Smooth muscle cell (in vitro differentiated cells): ENCODE results near the gene PPP2R2C. TPM values are rescaled to one million over a fixed set of nuclear protein-coding genes. Genes with fewer than 3 reads are reported as not detected.

Experiments
- DNase-seq: peaks from one replicate; lab custom pipeline; 2025; ENCODE audit not compliant: unreplicated experiment; lab: John Stamatoyannopoulos, UW
- H2AFZ ChIP-seq: fragments of 200-600 bp; sonication (generic); 2 replicates; pipeline ENCODE4 v1.6.0; 2016; ENCODE audit warnings: antibody characterized with exemption, low read depth, mild to moderate bottlenecking
- H3F3A ChIP-seq: fragments of 200-600 bp; sonication (generic); 2 replicates; pipeline ENCODE4 v1.6.0; 2017; ENCODE audit warnings: antibody characterized with exemption, low read depth
- H3K27ac ChIP-seq: fragments of 200-600 bp; sonication (generic); 2 replicates; pipeline ENCODE4 v1.5.1; 2016; ENCODE audit warnings: low read depth, mild to moderate bottlenecking
- H3K27me3 ChIP-seq: fragments of 200-600 bp; sonication (generic); 2 replicates; pipeline ENCODE4 v1.6.1; 2016; ENCODE audit warnings: low read depth, mild to moderate bottlenecking
- H3K36me3 ChIP-seq: fragments of 200-600 bp; sonication (generic); 2 replicates; pipeline ENCODE4 v1.5.1; 2016; ENCODE audit warnings: low read depth
- H3K4me1 ChIP-seq: fragments of 200-600 bp; sonication (generic); 2 replicates; pipeline ENCODE4 v1.5.1; 2016; ENCODE audit warnings: low read depth
- H3K4me2 ChIP-seq: fragments of 200-600 bp; sonication (generic); 2 replicates; pipeline ENCODE4 v1.6.0; 2016; ENCODE audit warnings: mild to moderate bottlenecking
- H3K4me3 ChIP-seq: fragments of 200-600 bp; sonication (generic); 2 replicates; pipeline ENCODE4 v1.5.1; 2016; ENCODE audit warnings: mild to moderate bottlenecking
- H3K79me2 ChIP-seq: fragments of 200-600 bp; sonication (generic); 2 replicates; pipeline ENCODE4 v1.6.0; 2016; ENCODE audit warnings: low read depth, mild to moderate bottlenecking
- H3K9ac ChIP-seq: fragments of 200-600 bp; sonication (generic); 2 replicates; pipeline ENCODE4 v1.6.0; 2016; ENCODE audit warnings: low read depth
- H3K9me3 ChIP-seq: fragments of 200-600 bp; sonication (generic); replicated peaks from 2 replicates; pipeline ENCODE4 v1.5.1; 2016; ENCODE audit warnings: low read depth
- H4K20me1 ChIP-seq: fragments of 200-600 bp; sonication (generic); 2 replicates; pipeline ENCODE4 v1.6.0; 2016; ENCODE audit warnings: low read depth
- CTCF ChIP-seq: fragments of 200-600 bp; sonication (generic); IDR thresholded peaks from 2 replicates; pipeline ENCODE4 v1.5.1; 2017; ENCODE audit warnings: borderline replicate concordance, mild to moderate bottlenecking, antibody characterized with exemption; ENCODE audit not compliant: insufficient read depth, poor library complexity, severe bottlenecking
- WGBS: methylation state at CpG from one replicate; pipeline ENCODE4 v1.1.7; 2016; ENCODE audit warnings: low lambda C conversion rate; 5-methylcytosine and 5-hydroxymethylcytosine counted together
- polyA plus RNA-seq: library from polyadenylated mRNA; unstranded; fragments of >200 nt; fragmentation: Nextera tagmentation; extraction: Ambion mirVana; gene quantifications from 2 replicates; pipeline ENCODE4 v1.2.1, GENCODE V29; 2016
- total RNA-seq: library from RNA; depleted of rRNA; stranded (reverse); fragments of >200 nt; gene quantifications from 2 replicates; pipeline ENCODE4 v1.2.3, GENCODE V29; 2014

Gene PPP2R2C
- total and polyA plus RNA-seq, 2 experiments from 2014 or later, result 0.54 to 1.8 TPM

- Histone ChIP-seq H3F3A (no peaks in the 10 kb centered on the region), H3K36me3 (no peaks in the 10 kb centered on the region), H3K9ac (no peak overlapping the region), H4K20me1 (peaks cover 6% of the 10 kb centered on the region), H3K79me2 (no peaks in the 10 kb centered on the region), H3K27me3 (no peaks in the 10 kb centered on the region), H3K4me2 (no peak overlapping the region), H3K4me3 (no peak overlapping the region), H3K9me3 (no peaks in the 10 kb centered on the region), H3K27ac (no peak overlapping the region), H2AFZ (no peak overlapping the region), H3K4me1 (no peaks in the 10 kb centered on the region)
- no peak for DNase-seq
- 97% methylated on average over 7 of the region's 11 CpGs for WGBS
- no peak for TF ChIP-seq CTCF
Measured at GRCh38 chr4:6300359-6300758, 172.1 kb downstream of the PPP2R2C start.

- DNase-seq, result no peak
- H4K20me1 ChIP-seq, result peaks cover 6% of the 10 kb centered on the region
- H3K9me3 ChIP-seq, result no peaks in the 10 kb centered on the region
- H3K4me2 ChIP-seq, result no peak overlapping the region
- no peak overlapping the region for H3K4me3 ChIP-seq
- no peaks in the 10 kb centered on the region for H3K4me1 ChIP-seq
- no peak overlapping the region for H2AFZ ChIP-seq
- no peaks in the 10 kb centered on the region for H3K79me2 ChIP-seq
- H3K27ac ChIP-seq, result no peak overlapping the region
- no peaks in the 10 kb centered on the region for H3K36me3 ChIP-seq
- WGBS, result 96% methylated on average over 8 of the region's 12 CpGs
- TF ChIP-seq CTCF, result no peak
- no peaks in the 10 kb centered on the region for H3K27me3 ChIP-seq
- H3F3A ChIP-seq, result no peaks in the 10 kb centered on the region
- no peak overlapping the region for H3K9ac ChIP-seq
Measured at GRCh38 chr4:6299875-6300274, 172.5 kb downstream of the PPP2R2C start.

GRCh38 chr4:6298852-6299251 lies 173.6 kb downstream of the PPP2R2C start:
- no peak for DNase-seq
- H3F3A ChIP-seq, result no peaks in the 10 kb centered on the region
- peaks cover 6% of the 10 kb centered on the region for H4K20me1 ChIP-seq
- H3K27ac ChIP-seq, result no peak overlapping the region
- no peak overlapping the region for H2AFZ ChIP-seq
- H3K36me3 ChIP-seq, result no peaks in the 10 kb centered on the region
- no peak for TF ChIP-seq CTCF
- 98% methylated on average over 6 of the region's 6 CpGs for WGBS
- no peaks in the 10 kb centered on the region for H3K9me3 ChIP-seq
- H3K4me1 ChIP-seq, result no peaks in the 10 kb centered on the region
- no peak overlapping the region for H3K9ac ChIP-seq
- H3K79me2 ChIP-seq, result no peaks in the 10 kb centered on the region
- no peaks in the 10 kb centered on the region for H3K27me3 ChIP-seq
- H3K4me3 ChIP-seq, result no peak overlapping the region
- H3K4me2 ChIP-seq, result no peak overlapping the region

GRCh38 chr4:6298035-6298434 lies 174.4 kb downstream of the PPP2R2C start:
- 76% methylated on average over 13 of the region's 13 CpGs for WGBS
- no peaks in the 10 kb centered on the region for H3K36me3 ChIP-seq
- peaks cover 6% of the 10 kb centered on the region for H4K20me1 ChIP-seq
- H3K9me3 ChIP-seq, result no peaks in the 10 kb centered on the region
- no peaks in the 10 kb centered on the region for H3K4me1 ChIP-seq
- DNase-seq, result no peak
- no peak overlapping the region for H3K4me3 ChIP-seq
- H3K4me2 ChIP-seq, result no peak overlapping the region
- no peaks in the 10 kb centered on the region for H3F3A ChIP-seq
- no peak overlapping the region for H3K9ac ChIP-seq
- no peak for TF ChIP-seq CTCF
- H3K27me3 ChIP-seq, result no peaks in the 10 kb centered on the region
- H3K27ac ChIP-seq, result no peak overlapping the region
- no peaks in the 10 kb centered on the region for H3K79me2 ChIP-seq
- H2AFZ ChIP-seq, result no peak overlapping the region
